Nephron (organoid): Measurements from ENCODE around the gene WDR45B.
"Not testable (repeated sequence)": the region's sequence is repeated elsewhere in the genome, so short reads cannot be mapped to it uniquely, and the experiment has no call there.

Source experiments
- H3K27ac Mint-ChIP-seq, 3 experiments: 2 replicates each; pipeline ENCODE4 v1.8.0; 2020; ENCODE audit warnings: mixed read lengths in 3 of 3, mild to moderate bottlenecking in 2 of 3, moderate library complexity in 1 of 3
- H3K27me3 Mint-ChIP-seq: 2 replicates; pipeline ENCODE4 v1.8.0; 2021; ENCODE audit warnings: low read depth, mild to moderate bottlenecking, moderate library complexity, mixed read lengths
- H3K36me3 Mint-ChIP-seq: 2 replicates; pipeline ENCODE4 v1.8.0; 2020; ENCODE audit warnings: low read depth, mixed read lengths
- H3K4me1 Mint-ChIP-seq: 2 replicates; pipeline ENCODE4 v1.8.0; 2020; ENCODE audit warnings: mixed read lengths
- H3K4me3 Mint-ChIP-seq, 3 experiments: 2 replicates each; pipeline ENCODE4 v1.8.0; 2020; ENCODE audit warnings: mild to moderate bottlenecking in 3 of 3, mixed read lengths in 3 of 3, moderate library complexity in 2 of 3
- H3K9me3 Mint-ChIP-seq: 2 replicates; pipeline ENCODE4 v1.8.0; 2020; ENCODE audit warnings: mixed read lengths
- CTCF ChIP-seq, 3 experiments: fragments of 200-600 bp; sonication (generic); IDR thresholded peaks; one replicate each; pipeline ENCODE4 v1.5.0; 2021; ENCODE audit warnings: antibody characterized with exemption in 3 of 3; ENCODE audit not compliant: unreplicated experiment in 3 of 3

The WDR45B gene

GRCh38 chr17:82588266-82589175 lies 59.7 kb downstream of the WDR45B start:
- Mint-ChIP-seq H3K36me3 (peaks cover 41% of the 10 kb centered on the region), H3K9me3 (no peaks in the 10 kb centered on the region), H3K27ac (peak overlapping the region in 1 of 3 experiments; percentile 29), H3K4me3 (no peak overlapping the region), H3K4me1 (peaks cover 17% of the 10 kb centered on the region), H3K27me3 (no peaks in the 10 kb centered on the region)
- TF ChIP-seq CTCF (IDR thresholded peaks at IDR 0.05; ENCODE audit: unreplicated experiment in 3 of 3), result no peak

- no peak overlapping the region for H3K4me3 Mint-ChIP-seq
- H3K9me3 Mint-ChIP-seq, result no peaks in the 10 kb centered on the region
- peaks cover 47% of the 10 kb centered on the region for H3K36me3 Mint-ChIP-seq
- peak overlapping the region in 2 of 3 experiments; percentile 59 to 65 for H3K27ac Mint-ChIP-seq
- peaks cover 9% of the 10 kb centered on the region for H3K4me1 Mint-ChIP-seq
- no peak for TF ChIP-seq CTCF (IDR thresholded peaks at IDR 0.05; ENCODE audit: unreplicated experiment in 3 of 3)
- no peaks in the 10 kb centered on the region for H3K27me3 Mint-ChIP-seq
Observed at GRCh38 chr17:82587234-82588086, 60.8 kb downstream of the WDR45B start.

- H3K27ac Mint-ChIP-seq, result peak overlapping the region in 2 of 3 experiments; percentile 59 to 65
- peaks cover 5% of the 10 kb centered on the region for H3K4me1 Mint-ChIP-seq
- no peak overlapping the region for H3K4me3 Mint-ChIP-seq
- TF ChIP-seq CTCF (IDR thresholded peaks at IDR 0.05; ENCODE audit: unreplicated experiment in 3 of 3), result no peak
- peaks cover 54% of the 10 kb centered on the region for H3K36me3 Mint-ChIP-seq
- no peaks in the 10 kb centered on the region for H3K9me3 Mint-ChIP-seq
- H3K27me3 Mint-ChIP-seq, result no peaks in the 10 kb centered on the region
Observed at GRCh38 chr17:82586576-82587233, 61.5 kb downstream of the WDR45B start.

- not testable (repeated sequence) for H3K27me3 Mint-ChIP-seq, H3K9me3 Mint-ChIP-seq, H3K4me1 Mint-ChIP-seq, H3K4me3 Mint-ChIP-seq
- Mint-ChIP-seq H3K27ac (peak overlapping the region in 2 of 3 experiments; percentile 42 to 55), H3K36me3 (peaks cover 56% of the 10 kb centered on the region)
Observed at GRCh38 chr17:82585935-82586575, 62.2 kb downstream of the WDR45B start.

GRCh38 chr17:82583720-82584234 lies 64.5 kb downstream of the WDR45B start:
- Mint-ChIP-seq H3K36me3 (peaks cover 60% of the 10 kb centered on the region), H3K27ac (peak overlapping the region in 1 of 3 experiments; percentile 52), H3K9me3 (no peaks in the 10 kb centered on the region), H3K27me3 (no peaks in the 10 kb centered on the region), H3K4me3 (no peak overlapping the region), H3K4me1 (peaks cover 5% of the 10 kb centered on the region)
- TF ChIP-seq CTCF (IDR thresholded peaks at IDR 0.05; ENCODE audit: unreplicated experiment in 3 of 3), result no peak
